ENCODE results near the gene BCAN.

BCAN gene

GRCh38 chr1:156693848-156694689, 52.2 kb downstream of the BCAN start:
- TF ChIP-seq FOXP2 (optimal IDR thresholded peaks at IDR 0.05; ENCODE audit: control extremely low read depth, extremely low read length, insufficient read depth) = no peak
- no peak for TF ChIP-seq POLR2AphosphoS5 (IDR thresholded peaks at IDR 0.05; ENCODE audit: borderline replicate concordance, low read depth, low read length)
- no peak for TF ChIP-seq EZH2 (IDR thresholded peaks at IDR 0.05)
- Histone ChIP-seq H3K4me3 (no peak overlapping the region), H3K27ac (no peak overlapping the region), H3K9ac (ENCODE audit: insufficient read length) (no peak overlapping the region), H3K36me3 (ENCODE audit: insufficient read depth, low read length) (no peaks in the 10 kb centered on the region), H3K9me3 (ENCODE audit: low read depth, low read length) (no peaks in the 10 kb centered on the region)
- no peak for DNase-seq (ENCODE audit: low read depth, low spot score)

DNA sequence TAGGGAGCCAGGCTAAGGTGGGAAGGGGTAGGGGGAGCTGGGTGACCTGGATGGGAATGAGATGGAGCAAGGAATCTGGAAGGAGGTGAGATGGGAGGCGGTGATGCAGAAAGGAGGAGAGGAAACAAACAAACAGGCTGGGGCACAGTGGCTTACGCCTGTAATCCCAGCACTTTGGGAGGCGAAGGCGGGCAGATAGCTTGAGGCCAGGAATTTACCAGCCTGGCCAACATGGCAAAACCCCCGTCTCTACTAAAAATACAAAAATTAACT, 52.7 kb downstream of the BCAN start:
- Histone ChIP-seq H3K9ac (ENCODE audit: insufficient read length) (no peak overlapping the region), H3K36me3 (ENCODE audit: insufficient read depth, low read length) (no peaks in the 10 kb centered on the region), H3K27ac (no peak overlapping the region), H3K4me3 (no peak overlapping the region), H3K9me3 (ENCODE audit: low read depth, low read length) (no peaks in the 10 kb centered on the region)
- DNase-seq (ENCODE audit: low read depth, low spot score) = no peak
- TF ChIP-seq FOXP2 (optimal IDR thresholded peaks at IDR 0.05; ENCODE audit: control extremely low read depth, extremely low read length, insufficient read depth) (no peak), EZH2 (IDR thresholded peaks at IDR 0.05) (no peak), POLR2AphosphoS5 (IDR thresholded peaks at IDR 0.05; ENCODE audit: borderline replicate concordance, low read depth, low read length) (no peak)

DNA sequence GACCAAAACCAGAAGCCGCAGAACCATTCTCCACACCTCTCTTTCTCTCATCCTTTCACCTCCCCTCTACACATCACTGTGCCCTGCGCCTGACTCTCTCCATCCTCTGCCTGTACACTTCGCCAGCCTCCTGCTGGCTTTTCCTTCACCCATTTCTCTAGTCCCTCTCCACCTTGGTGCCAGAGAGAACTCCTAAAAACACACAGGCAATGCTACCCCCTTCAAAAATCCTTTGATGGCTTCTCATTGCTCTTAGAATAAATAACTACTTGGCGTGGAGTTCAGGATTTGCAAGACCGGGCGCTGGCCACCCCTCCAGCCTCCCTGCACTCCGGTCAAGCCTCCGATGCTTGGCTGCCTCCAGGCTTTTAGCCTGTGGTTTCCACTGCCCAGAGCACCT, 54.8 kb downstream of the BCAN start:
- Histone ChIP-seq H3K9me3 (ENCODE audit: low read depth, low read length) (no peaks in the 10 kb centered on the region), H3K36me3 (ENCODE audit: insufficient read depth, low read length) (no peaks in the 10 kb centered on the region), H3K9ac (ENCODE audit: insufficient read length) (no peak overlapping the region), H3K4me3 (no peak overlapping the region), H3K27ac (no peak overlapping the region)
- TF ChIP-seq FOXP2 (optimal IDR thresholded peaks at IDR 0.05; ENCODE audit: control extremely low read depth, extremely low read length, insufficient read depth) (no peak), POLR2AphosphoS5 (IDR thresholded peaks at IDR 0.05; ENCODE audit: borderline replicate concordance, low read depth, low read length) (no peak), EZH2 (IDR thresholded peaks at IDR 0.05) (no peak)
- no peak for DNase-seq (ENCODE audit: low read depth, low spot score)

- no peak for DNase-seq (ENCODE audit: low read depth, low spot score)
- H3K9ac ChIP-seq (ENCODE audit: insufficient read length) = no peak overlapping the region
Measured at GRCh38 chr1:156697481-156697880, 55.6 kb downstream of the BCAN start.

DNA sequence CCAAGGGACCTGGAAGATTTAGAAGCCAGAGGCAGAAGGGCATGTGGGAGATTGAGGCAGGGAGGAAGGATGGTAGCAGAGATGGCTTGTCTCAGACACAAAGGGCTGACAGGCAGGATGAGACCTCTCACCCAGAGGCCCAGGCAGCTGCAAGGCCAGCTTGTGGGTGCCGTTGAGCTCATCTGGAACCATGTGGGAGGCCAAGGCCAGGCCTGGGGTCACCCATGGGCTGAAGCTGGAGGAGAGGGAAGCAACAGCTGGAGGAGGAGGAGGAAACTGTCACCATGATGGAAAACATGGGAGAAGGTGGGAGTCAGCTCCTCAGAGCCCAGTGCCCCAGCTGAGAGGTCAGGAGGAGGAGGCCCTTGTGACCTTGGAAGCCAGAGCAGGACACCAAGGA, 57.1 kb downstream of the BCAN start:
- Histone ChIP-seq H3K36me3 (ENCODE audit: insufficient read depth, low read length) (no peaks in the 10 kb centered on the region), H3K4me3 (no peak overlapping the region), H3K9ac (ENCODE audit: insufficient read length) (no peak overlapping the region), H3K9me3 (ENCODE audit: low read depth, low read length) (no peaks in the 10 kb centered on the region), H3K27ac (no peak overlapping the region)
- TF ChIP-seq POLR2AphosphoS5 (IDR thresholded peaks at IDR 0.05; ENCODE audit: borderline replicate concordance, low read depth, low read length) = no peak
- no peak for DNase-seq (ENCODE audit: low read depth, low spot score)

More at GRCh38 chr1:156697481-156697880, 55.6 kb downstream of the BCAN start:
- Histone ChIP-seq H3K36me3 (ENCODE audit: insufficient read depth, low read length) (no peaks in the 10 kb centered on the region), H3K27ac (no peak overlapping the region), H3K9me3 (ENCODE audit: low read depth, low read length) (no peaks in the 10 kb centered on the region), H3K4me3 (no peak overlapping the region)
- TF ChIP-seq POLR2AphosphoS5 (IDR thresholded peaks at IDR 0.05; ENCODE audit: borderline replicate concordance, low read depth, low read length) = no peak
- TF ChIP-seq EZH2 (IDR thresholded peaks at IDR 0.05) = no peak
- no peak for TF ChIP-seq FOXP2 (optimal IDR thresholded peaks at IDR 0.05; ENCODE audit: control extremely low read depth, extremely low read length, insufficient read depth)

GRCh38 chr1:156700736-156701531, 59.0 kb downstream of the BCAN start:
- Histone ChIP-seq H3K36me3 (ENCODE audit: insufficient read depth, low read length) (no peaks in the 10 kb centered on the region), H3K9ac (ENCODE audit: insufficient read length) (no peak overlapping the region), H3K4me3 (no peak overlapping the region), H3K9me3 (ENCODE audit: low read depth, low read length) (no peaks in the 10 kb centered on the region), H3K27ac (no peak overlapping the region)
- TF ChIP-seq EZH2 (IDR thresholded peaks at IDR 0.05) = no peak
- no peak for TF ChIP-seq FOXP2 (optimal IDR thresholded peaks at IDR 0.05; ENCODE audit: control extremely low read depth, extremely low read length, insufficient read depth)
- no peak for TF ChIP-seq POLR2AphosphoS5 (IDR thresholded peaks at IDR 0.05; ENCODE audit: borderline replicate concordance, low read depth, low read length)
- DNase-seq (ENCODE audit: low read depth, low spot score) = no peak

GRCh38 chr1:156703336-156703735, 61.4 kb downstream of the BCAN start:
- Histone ChIP-seq H3K9me3 (ENCODE audit: low read depth, low read length) (no peaks in the 10 kb centered on the region), H3K27ac (no peak overlapping the region), H3K36me3 (ENCODE audit: insufficient read depth, low read length) (no peaks in the 10 kb centered on the region), H3K4me3 (no peak overlapping the region), H3K9ac (ENCODE audit: insufficient read length) (no peak overlapping the region)
- TF ChIP-seq POLR2AphosphoS5 (IDR thresholded peaks at IDR 0.05; ENCODE audit: borderline replicate concordance, low read depth, low read length) = no peak
- no peak for TF ChIP-seq EZH2 (IDR thresholded peaks at IDR 0.05)
- no peak for TF ChIP-seq FOXP2 (optimal IDR thresholded peaks at IDR 0.05; ENCODE audit: control extremely low read depth, extremely low read length, insufficient read depth)
- no peak for DNase-seq (ENCODE audit: low read depth, low spot score)

DNA sequence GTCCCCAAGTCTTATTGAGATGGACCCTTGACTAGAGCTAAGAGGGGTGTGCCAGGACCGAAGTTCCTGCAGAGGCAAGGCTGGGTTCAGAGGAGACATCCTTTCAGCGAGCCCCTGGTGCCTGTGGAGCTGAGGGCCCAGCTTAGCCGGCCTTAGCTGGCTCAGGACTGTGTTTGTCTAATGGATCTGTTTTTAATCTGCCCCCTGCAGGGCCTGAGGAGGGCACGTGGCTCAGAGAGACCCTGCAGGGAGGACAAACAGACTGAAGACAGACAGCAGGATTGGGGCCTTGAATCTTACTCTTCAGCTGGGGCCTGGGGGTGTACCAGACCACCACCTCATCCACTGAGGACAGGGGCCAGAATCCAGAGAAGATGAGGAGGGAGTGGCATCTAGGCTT, 61.8 kb downstream of the BCAN start:
- Histone ChIP-seq H3K4me3 (no peak overlapping the region), H3K9me3 (ENCODE audit: low read depth, low read length) (no peaks in the 10 kb centered on the region), H3K36me3 (ENCODE audit: insufficient read depth, low read length) (no peaks in the 10 kb centered on the region), H3K9ac (ENCODE audit: insufficient read length) (no peak overlapping the region), H3K27ac (no peak overlapping the region)
- TF ChIP-seq EZH2 (IDR thresholded peaks at IDR 0.05) (no peak), FOXP2 (optimal IDR thresholded peaks at IDR 0.05; ENCODE audit: control extremely low read depth, extremely low read length, insufficient read depth) (no peak), POLR2AphosphoS5 (IDR thresholded peaks at IDR 0.05; ENCODE audit: borderline replicate concordance, low read depth, low read length) (no peak)
- no peak for DNase-seq (ENCODE audit: low read depth, low spot score)

Data from SK-N-MC (cell line).